Astrocyte (in vitro differentiated cells and primary cell): ENCODE measurements around the gene NPEPL1.

Source experiments
- CTCF ChIP-seq: IDR thresholded peaks from 2 replicates; pipeline ENCODE4 v1.5.1; 2011; ENCODE audit warnings: low read depth, mild to moderate bottlenecking, inconsistent platforms, low read length, moderate library complexity; ENCODE audit not compliant: insufficient read depth
- EZH2 ChIP-seq: IDR thresholded peaks from 2 replicates; pipeline ENCODE4 v1.6.1; 2012; ENCODE audit warnings: mild to moderate bottlenecking, low read length, inconsistent platforms; ENCODE audit not compliant: insufficient read depth

- TF ChIP-seq CTCF: no peak
- TF ChIP-seq EZH2: no peak
Measured at GRCh38 chr20:58753267-58753921, 60.8 kb downstream of the NPEPL1 start.
